ENCODE results near the gene OOSP3.

DNA sequence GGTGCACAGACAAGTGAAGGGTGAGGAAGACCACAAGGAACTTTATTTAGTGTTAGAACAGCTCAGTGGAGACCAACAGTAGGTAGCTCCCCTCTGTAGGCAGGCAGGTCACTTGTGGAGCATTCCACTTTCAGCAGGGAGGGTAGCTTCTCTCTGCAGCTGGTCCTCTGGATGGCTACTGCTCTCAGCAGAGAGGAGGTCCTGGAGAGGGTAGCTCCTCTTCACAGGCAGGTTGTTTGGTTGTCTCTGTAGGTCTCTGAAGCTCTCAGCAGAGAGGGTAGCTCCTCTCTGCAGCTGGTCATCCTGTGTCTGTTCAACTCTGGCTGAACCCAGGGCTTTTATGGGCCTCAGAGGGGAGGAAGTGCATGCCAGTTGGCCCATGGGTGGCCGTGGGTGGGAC is 53.1 kb downstream of the OOSP3 start:
- TF ChIP-seq, protein P1, sequence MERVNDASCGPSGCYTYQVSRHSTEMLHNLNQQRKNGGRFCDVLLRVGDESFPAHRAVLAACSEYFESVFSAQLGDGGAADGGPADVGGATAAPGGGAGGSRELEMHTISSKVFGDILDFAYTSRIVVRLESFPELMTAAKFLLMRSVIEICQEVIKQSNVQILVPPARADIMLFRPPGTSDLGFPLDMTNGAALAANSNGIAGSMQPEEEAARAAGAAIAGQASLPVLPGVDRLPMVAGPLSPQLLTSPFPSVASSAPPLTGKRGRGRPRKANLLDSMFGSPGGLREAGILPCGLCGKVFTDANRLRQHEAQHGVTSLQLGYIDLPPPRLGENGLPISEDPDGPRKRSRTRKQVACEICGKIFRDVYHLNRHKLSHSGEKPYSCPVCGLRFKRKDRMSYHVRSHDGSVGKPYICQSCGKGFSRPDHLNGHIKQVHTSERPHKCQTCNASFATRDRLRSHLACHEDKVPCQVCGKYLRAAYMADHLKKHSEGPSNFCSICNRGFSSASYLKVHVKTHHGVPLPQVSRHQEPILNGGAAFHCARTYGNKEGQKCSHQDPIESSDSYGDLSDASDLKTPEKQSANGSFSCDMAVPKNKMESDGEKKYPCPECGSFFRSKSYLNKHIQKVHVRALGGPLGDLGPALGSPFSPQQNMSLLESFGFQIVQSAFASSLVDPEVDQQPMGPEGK (CRISPR knock-in tag; IDR thresholded peaks at IDR 0.05; ENCODE audit: borderline replicate concordance): no peak
- TF ChIP-seq SNAI2 (CRISPR knock-in tag; IDR thresholded peaks at IDR 0.05): no peak
- no peak for TF ChIP-seq TSHZ2 (CRISPR knock-in tag; IDR thresholded peaks at IDR 0.05)
- TF ChIP-seq ZFP30 (CRISPR knock-in tag; IDR thresholded peaks at IDR 0.05): no peak
- TF ChIP-seq ZNF70 (CRISPR knock-in tag; IDR thresholded peaks at IDR 0.05): no peak
- TF ChIP-seq ZC3H10 (CRISPR knock-in tag; IDR thresholded peaks at IDR 0.05): no peak
- no peak for TF ChIP-seq ARNTL (CRISPR knock-in tag; IDR thresholded peaks at IDR 0.05; ENCODE audit: borderline replicate concordance, low read depth)
- TF ChIP-seq ZFP3 (CRISPR knock-in tag; IDR thresholded peaks at IDR 0.05): no peak
- TF ChIP-seq RARB (CRISPR knock-in tag; IDR thresholded peaks at IDR 0.05): no peak
- no peak for TF ChIP-seq OSR1 (CRISPR knock-in tag; IDR thresholded peaks at IDR 0.05)
- TF ChIP-seq PPARA (CRISPR knock-in tag; IDR thresholded peaks at IDR 0.05; ENCODE audit: borderline replicate concordance): no peak
- TF ChIP-seq, protein P2, sequence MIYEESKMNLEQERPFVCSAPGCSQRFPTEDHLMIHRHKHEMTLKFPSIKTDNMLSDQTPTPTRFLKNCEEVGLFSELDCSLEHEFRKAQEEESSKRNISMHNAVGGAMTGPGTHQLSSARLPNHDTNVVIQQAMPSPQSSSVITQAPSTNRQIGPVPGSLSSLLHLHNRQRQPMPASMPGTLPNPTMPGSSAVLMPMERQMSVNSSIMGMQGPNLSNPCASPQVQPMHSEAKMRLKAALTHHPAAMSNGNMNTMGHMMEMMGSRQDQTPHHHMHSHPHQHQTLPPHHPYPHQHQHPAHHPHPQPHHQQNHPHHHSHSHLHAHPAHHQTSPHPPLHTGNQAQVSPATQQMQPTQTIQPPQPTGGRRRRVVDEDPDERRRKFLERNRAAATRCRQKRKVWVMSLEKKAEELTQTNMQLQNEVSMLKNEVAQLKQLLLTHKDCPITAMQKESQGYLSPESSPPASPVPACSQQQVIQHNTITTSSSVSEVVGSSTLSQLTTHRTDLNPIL (CRISPR knock-in tag; IDR thresholded peaks at IDR 0.05; ENCODE audit: low read depth): no peak
- no peak for TF ChIP-seq ISL1 (CRISPR knock-in tag; IDR thresholded peaks at IDR 0.05)
